Stomach (tissue), 9 donors: Measurements from ENCODE around the gene PEF1. TPM values are rescaled to one million over a fixed set of nuclear protein-coding genes. Genes with fewer than 3 reads are reported as not detected.

ENCODE experiments used
- DNase-seq, 2 donors: peaks; one replicate each; pipeline versions ENCODE4 v3.0.0 to v3.0.0-alpha.2; 2013 to 2019
- H3K27ac ChIP-seq, 5 donors: fragments of 200-600 bp in 4 of 5; sonication (generic) in 4 of 5; one replicate each; pipeline ENCODE4 v1.5.1; 2013 to 2019; ENCODE audit warnings: mild to moderate bottlenecking in 1 of 5, moderate library complexity in 1 of 5
- H3K27me3 ChIP-seq, 3 donors: fragments of 200-600 bp; sonication (generic); one replicate each; pipeline ENCODE4 v1.5.1; 2017 to 2019; ENCODE audit warnings: mixed run types in 1 of 3
- H3K36me3 ChIP-seq, 4 donors: fragments of 200-600 bp; sonication (generic); 1 replicate in 3 of 4; 2 replicates in 1 of 4; pipeline ENCODE4 v1.5.1; 2016 to 2019
- H3K4me1 ChIP-seq, 4 donors: fragments of 200-600 bp; sonication (generic); one replicate each; pipeline ENCODE4 v1.5.1; 2016 to 2019
- H3K4me3 ChIP-seq, 4 donors: fragments of 200-600 bp; sonication (generic) in 3 of 4; one replicate each; pipeline ENCODE4 v1.5.1; 2016 to 2019; ENCODE audit warnings: mild to moderate bottlenecking in 1 of 4
- H3K9me3 ChIP-seq, 4 donors: fragments of 200-600 bp; sonication (generic); one replicate each; pipeline ENCODE4 v1.5.1; 2016 to 2019
- CTCF ChIP-seq, 7 experiments: fragments of 450-650 bp in 4 of 7; fragments of 200-600 bp in 3 of 7; sonication (generic) in 3 of 7; IDR thresholded peaks; one replicate each; pipeline ENCODE4 v1.5.1; 2016 to 2019; ENCODE audit warnings: antibody characterized with exemption in 7 of 7, control low read depth in 2 of 7, mild to moderate bottlenecking in 1 of 7
- EP300 ChIP-seq: sonication (generic); formaldehyde crosslinking; IDR thresholded peaks from one replicate; pipeline ENCODE4 v1.6.1; 2017; ENCODE audit warnings: antibody characterized with exemption
- POLR2A ChIP-seq, 4 donors: fragments of 450-650 bp; IDR thresholded peaks; one replicate each; pipeline ENCODE4 v1.6.1; 2016; ENCODE audit warnings: antibody characterized with exemption in 4 of 4, control low read depth in 2 of 4, mild to moderate bottlenecking in 1 of 4, moderate library complexity in 1 of 4
- POLR2AphosphoS5 ChIP-seq, 3 donors: sonication (generic); formaldehyde crosslinking; IDR thresholded peaks; one replicate each; pipeline ENCODE4 v1.6.1; 2016; ENCODE audit warnings: antibody characterized with exemption in 3 of 3
- WGBS, 5 donors: extraction: QIAGEN DNeasy Blood & Tissue Kit in 3 of 5; methylation state at CpG; one replicate each; pipeline versions ENCODE4 v1.1.5 to v1.1.7; 2013 to 2018; 5-methylcytosine and 5-hydroxymethylcytosine counted together
- intact Hi-C: fragments of 100-400 bp; cut with DNase I; formaldehyde crosslinking; loops from one replicate; pipeline ENCODE4 v1.15.1; 2023; ENCODE audit warnings: low total_unique reads
- polyA plus RNA-seq, 3 donors: library from polyadenylated mRNA; stranded (reverse); fragments of 200-250 nt; gene quantifications; one replicate each; pipeline ENCODE4 v1.2.3, GENCODE V29; 2013
- total RNA-seq, 5 donors: library from RNA; depleted of rRNA; stranded (reverse); fragments of >200 nt; gene quantifications; one replicate each; pipeline versions ENCODE4 v1.1.0 to v1.2.3, GENCODE V29; 2014 to 2016
- donor health status: healthy with polysubstance abuse.
- donor health status: Bipolar disorder and iron deficiency.
- donor health status: healthy.

PEF1 gene
- total and polyA plus RNA-seq, 8 donors: 19.7 to 91.0 (median 66.1) TPM

- intact Hi-C loops: no loop called here
Measured at GRCh38 chr1:31655104-31655503, 10.4 kb upstream of the PEF1 start.

DNA sequence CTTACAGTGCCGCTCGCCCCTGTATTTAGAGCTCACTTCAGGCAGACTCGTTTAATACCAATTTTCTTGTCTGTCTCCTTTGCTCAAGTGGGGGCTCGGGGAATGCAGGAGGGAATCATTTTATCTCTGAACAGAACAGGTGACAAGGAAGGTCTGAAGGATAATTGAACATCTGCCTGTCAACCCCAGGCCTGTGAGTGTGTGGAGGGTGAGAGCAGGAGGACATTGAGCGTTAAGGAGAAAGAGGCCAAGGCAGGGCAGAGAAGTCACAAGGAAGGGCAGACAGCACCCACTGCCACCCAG is 9.7 kb upstream of the PEF1 start:
- Histone ChIP-seq H3K4me3 (no peak overlapping the region), H3K9me3 (no peaks in the 10 kb centered on the region), H3K27ac (no peak overlapping the region), H3K4me1 (peaks cover 0 to 17% (median 9%) of the 10 kb centered on the region in 4 donors), H3K36me3 (peaks cover 5 to 74% (median 59%) of the 10 kb centered on the region in 4 donors), H3K27me3 (no peaks in the 10 kb centered on the region)
- no peak for DNase-seq
- intact Hi-C loops: no loop called here
- TF ChIP-seq POLR2A (IDR thresholded peaks at IDR 0.05) (no peak), CTCF (IDR thresholded peaks at IDR 0.05) (no peak), EP300 (no peak), POLR2AphosphoS5 (IDR thresholded peaks at IDR 0.05) (no peak)
- WGBS, 5 donors: 88 to 96% (median 93%) methylated on average over 5 of the region's 5 CpGs

More at GRCh38 chr1:31655104-31655503, 10.4 kb upstream of the PEF1 start:
- Histone ChIP-seq H3K9me3 (no peaks in the 10 kb centered on the region), H3K4me1 (peaks cover 0 to 17% (median 9%) of the 10 kb centered on the region in 4 donors), H3K4me3 (no peak overlapping the region), H3K36me3 (peaks cover 5 to 80% (median 61%) of the 10 kb centered on the region in 4 donors), H3K27me3 (no peaks in the 10 kb centered on the region), H3K27ac (no peak overlapping the region)
- DNase-seq: no peak
- 90 to 93% (median 91%) methylated on average over 6 of the region's 6 CpGs for WGBS, 5 donors
- TF ChIP-seq POLR2A (IDR thresholded peaks at IDR 0.05) (no peak), CTCF (IDR thresholded peaks at IDR 0.05) (no peak)

GRCh38 chr1:31653717-31654473 is 9.2 kb upstream of the PEF1 start:
- no peak for TF ChIP-seq CTCF (IDR thresholded peaks at IDR 0.05)
- no peak for TF ChIP-seq POLR2AphosphoS5 (IDR thresholded peaks at IDR 0.05)
- TF ChIP-seq EP300: no peak
- no peak for TF ChIP-seq POLR2A (IDR thresholded peaks at IDR 0.05)
- Histone ChIP-seq H3K36me3 (peaks cover 5 to 68% (median 54%) of the 10 kb centered on the region in 4 donors), H3K9me3 (no peaks in the 10 kb centered on the region), H3K27me3 (no peaks in the 10 kb centered on the region), H3K27ac (no peak overlapping the region), H3K4me1 (peaks cover 0 to 17% (median 9%) of the 10 kb centered on the region in 4 donors), H3K4me3 (no peak overlapping the region)
- 83 to 90% (median 88%) methylated on average over 12 of the region's 12 CpGs for WGBS, 5 donors
- intact Hi-C loops: no loop called here
- DNase-seq: no peak

DNA sequence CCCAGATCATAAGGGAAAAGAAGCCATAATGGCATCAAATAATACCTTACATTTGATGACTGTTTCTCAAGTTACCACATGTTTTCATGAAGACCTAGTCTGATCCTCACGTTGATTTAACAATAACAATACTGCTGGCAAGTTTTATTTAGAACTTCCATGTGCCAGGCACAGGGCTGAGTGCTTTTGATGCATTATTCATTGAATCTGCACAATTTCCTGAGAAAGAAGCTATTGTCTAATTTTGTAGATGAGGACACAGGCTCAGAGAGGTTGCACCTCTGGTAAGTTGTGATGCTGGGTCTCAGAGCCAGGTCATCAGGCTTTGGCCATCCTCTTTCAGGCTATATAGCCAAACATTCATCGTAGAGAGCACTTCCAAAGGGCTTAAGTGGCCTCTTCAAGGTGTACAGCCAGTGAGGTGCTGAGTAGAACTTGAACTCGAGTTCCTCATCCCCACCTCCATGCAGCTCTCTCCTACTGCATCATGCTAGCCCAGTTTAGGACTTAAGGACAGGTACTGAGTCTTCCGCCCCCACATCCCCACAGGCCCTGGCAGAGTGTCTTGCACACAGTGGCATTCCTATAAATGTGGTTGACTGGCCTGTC is 8.3 kb upstream of the PEF1 start:
- no peak overlapping the region for H3K27ac ChIP-seq
- intact Hi-C loops: no loop called here

More for the DNA sequence above, 8.3 kb upstream of the PEF1 start:
- no peak for DNase-seq
- WGBS, 5 donors: 77 to 88% (median 83%) methylated on average over 4 of the region's 4 CpGs
- H3K27me3 ChIP-seq: no peaks in the 10 kb centered on the region
- H3K36me3 ChIP-seq: peaks cover 5 to 59% (median 45%) of the 10 kb centered on the region in 4 donors
- TF ChIP-seq CTCF (IDR thresholded peaks at IDR 0.05) (no peak), POLR2AphosphoS5 (IDR thresholded peaks at IDR 0.05) (no peak), EP300 (no peak), POLR2A (IDR thresholded peaks at IDR 0.05) (no peak)
- no peaks in the 10 kb centered on the region for H3K9me3 ChIP-seq
- H3K4me3 ChIP-seq: no peak overlapping the region
- H3K4me1 ChIP-seq: peaks cover 0 to 17% (median 9%) of the 10 kb centered on the region in 4 donors
